Neural progenitor cell (in vitro differentiated cells): Measurements from ENCODE around the gene LPAR4. TPM values are rescaled to one million over a fixed set of nuclear protein-coding genes. Genes with fewer than 3 reads are reported as not detected.

Source experiments
- DNase-seq: peaks from one replicate; pipeline ENCODE4 v3.0.0-alpha.2; 2016; ENCODE audit warnings: low spot score
- H2AFZ ChIP-seq: fragments of 200-600 bp; sonication (generic); replicated peaks from 2 replicates; pipeline ENCODE4 v1.6.1; 2016; ENCODE audit warnings: antibody characterized with exemption
- H3F3A ChIP-seq: fragments of 200-600 bp; sonication (generic); 2 replicates; pipeline ENCODE4 v1.6.1; 2016; ENCODE audit warnings: antibody characterized with exemption, low read depth
- H3K27ac ChIP-seq: fragments of 200-600 bp; sonication (generic); 2 replicates; pipeline ENCODE4 v1.5.1; 2016; ENCODE audit warnings: mild to moderate bottlenecking
- H3K27me3 ChIP-seq: fragments of 200-600 bp; sonication (generic); 2 replicates; pipeline ENCODE4 v1.6.1; 2016; ENCODE audit warnings: mild to moderate bottlenecking, moderate library complexity
- H3K36me3 ChIP-seq: fragments of 200-600 bp; sonication (generic); 2 replicates; pipeline ENCODE4 v1.5.1; 2016
- H3K4me1 ChIP-seq: fragments of 200-600 bp; sonication (generic); 2 replicates; pipeline ENCODE4 v1.6.1; 2016; ENCODE audit warnings: mixed run types
- H3K4me2 ChIP-seq: fragments of 200-600 bp; sonication (generic); 2 replicates; pipeline ENCODE4 v1.6.1; 2016
- H3K4me3 ChIP-seq: fragments of 200-600 bp; sonication (generic); 2 replicates; pipeline ENCODE4 v1.5.1; 2016
- H3K79me2 ChIP-seq: fragments of 200-600 bp; sonication (generic); 2 replicates; pipeline ENCODE4 v1.6.1; 2016; ENCODE audit warnings: low read depth
- H3K9ac ChIP-seq: fragments of 200-600 bp; sonication (generic); 2 replicates; pipeline ENCODE4 v1.6.1; 2016
- H3K9me3 ChIP-seq: fragments of 200-600 bp; sonication (generic); 2 replicates; pipeline ENCODE4 v1.5.1; 2016; ENCODE audit warnings: low read depth
- H4K20me1 ChIP-seq: fragments of 200-600 bp; sonication (generic); 2 replicates; pipeline ENCODE4 v1.6.1; 2016; ENCODE audit warnings: low read depth
- H3K27ac Mint-ChIP-seq: 3 replicates; pipeline ENCODE4 v1.8.0; 2021; ENCODE audit warnings: mixed read lengths
- H3K27me3 Mint-ChIP-seq: 2 replicates; pipeline ENCODE4 v1.8.0; 2022; ENCODE audit warnings: low read depth, mild to moderate bottlenecking, inconsistent platforms, moderate library complexity, mixed read lengths; ENCODE audit not compliant: insufficient read depth
- H3K36me3 Mint-ChIP-seq: 3 replicates; pipeline ENCODE4 v1.8.0; 2021; ENCODE audit warnings: mixed read lengths
- H3K4me1 Mint-ChIP-seq: 3 replicates; pipeline ENCODE4 v1.8.0; 2021; ENCODE audit warnings: mixed read lengths
- H3K4me3 Mint-ChIP-seq: 3 replicates; pipeline ENCODE4 v1.8.0; 2021; ENCODE audit warnings: mild to moderate bottlenecking, moderate library complexity, mixed read lengths
- H3K9me3 Mint-ChIP-seq: 3 replicates; pipeline ENCODE4 v1.8.0; 2020; ENCODE audit warnings: mixed read lengths
- EZH2 ChIP-seq: fragments of 200-600 bp; sonication (generic); IDR thresholded peaks from 2 replicates; pipeline ENCODE4 v1.6.1; 2017; ENCODE audit warnings: antibody characterized with exemption, mild to moderate bottlenecking, moderate library complexity
- EZH2phosphoT487 ChIP-seq: fragments of 200-600 bp; sonication (generic); IDR thresholded peaks from 2 replicates; pipeline ENCODE4 v1.6.1; 2017; ENCODE audit warnings: antibody characterized with exemption
- total RNA-seq: library from RNA; depleted of rRNA; stranded (reverse); fragments of >200 nt; gene quantifications from 2 replicates; pipeline ENCODE4 v1.2.3, GENCODE V29; 2015; ENCODE audit warnings: low replicate concordance
- TF ChIP-seq, protein P1 (sequence below): fragments of 200-600 bp; sonication (generic); IDR thresholded peaks from 2 replicates; pipeline ENCODE4 v1.5.1; 2017; ENCODE audit warnings: antibody characterized with exemption, mild to moderate bottlenecking

Gene LPAR4
- total RNA-seq, 1 donor from 2014 or later = 63.6 TPM

DNA sequence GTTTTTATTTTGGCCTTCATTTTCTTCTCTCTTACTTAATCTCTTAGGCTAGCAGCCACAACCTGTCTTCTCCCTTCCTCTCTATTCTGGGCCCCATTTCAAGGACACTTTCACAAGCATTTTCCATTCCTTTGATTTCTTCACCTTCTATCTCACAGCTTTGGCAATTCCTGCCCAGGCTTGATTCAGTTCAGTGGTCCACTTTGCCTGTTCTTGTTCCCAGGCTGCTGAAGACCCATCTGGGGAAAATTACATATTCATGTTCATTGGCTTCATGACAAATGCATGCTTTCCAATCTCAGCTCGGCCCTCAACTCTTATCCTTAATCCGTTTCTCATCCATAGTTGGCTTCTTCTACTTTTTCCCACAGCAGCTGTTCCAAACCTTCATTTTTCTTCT lies 38.7 kb upstream of the LPAR4 start:
- Mint-ChIP-seq H3K27ac (no peak overlapping the region), H3K4me3 (no peak overlapping the region), H3K4me1 (peaks cover 7% of the 10 kb centered on the region), H3K36me3 (no peaks in the 10 kb centered on the region), H3K27me3 (no peaks in the 10 kb centered on the region), H3K9me3 (no peaks in the 10 kb centered on the region)
- Histone ChIP-seq H4K20me1 (no peaks in the 10 kb centered on the region), H3K4me3 (no peak overlapping the region), H3K4me1 (no peaks in the 10 kb centered on the region), H3K27ac (no peak overlapping the region), H3K79me2 (no peaks in the 10 kb centered on the region), H2AFZ (no peak overlapping the region), H3K36me3 (no peaks in the 10 kb centered on the region), H3K9me3 (peaks cover 4% of the 10 kb centered on the region), H3K9ac (no peak overlapping the region), H3K4me2 (no peak overlapping the region), H3F3A (no peaks in the 10 kb centered on the region), H3K27me3 (no peaks in the 10 kb centered on the region)
- DNase-seq = no peak
- TF ChIP-seq EZH2phosphoT487 = no peak
- TF ChIP-seq, protein P1, sequence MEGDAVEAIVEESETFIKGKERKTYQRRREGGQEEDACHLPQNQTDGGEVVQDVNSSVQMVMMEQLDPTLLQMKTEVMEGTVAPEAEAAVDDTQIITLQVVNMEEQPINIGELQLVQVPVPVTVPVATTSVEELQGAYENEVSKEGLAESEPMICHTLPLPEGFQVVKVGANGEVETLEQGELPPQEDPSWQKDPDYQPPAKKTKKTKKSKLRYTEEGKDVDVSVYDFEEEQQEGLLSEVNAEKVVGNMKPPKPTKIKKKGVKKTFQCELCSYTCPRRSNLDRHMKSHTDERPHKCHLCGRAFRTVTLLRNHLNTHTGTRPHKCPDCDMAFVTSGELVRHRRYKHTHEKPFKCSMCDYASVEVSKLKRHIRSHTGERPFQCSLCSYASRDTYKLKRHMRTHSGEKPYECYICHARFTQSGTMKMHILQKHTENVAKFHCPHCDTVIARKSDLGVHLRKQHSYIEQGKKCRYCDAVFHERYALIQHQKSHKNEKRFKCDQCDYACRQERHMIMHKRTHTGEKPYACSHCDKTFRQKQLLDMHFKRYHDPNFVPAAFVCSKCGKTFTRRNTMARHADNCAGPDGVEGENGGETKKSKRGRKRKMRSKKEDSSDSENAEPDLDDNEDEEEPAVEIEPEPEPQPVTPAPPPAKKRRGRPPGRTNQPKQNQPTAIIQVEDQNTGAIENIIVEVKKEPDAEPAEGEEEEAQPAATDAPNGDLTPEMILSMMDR = no peak
- TF ChIP-seq EZH2 = no peak

DNA sequence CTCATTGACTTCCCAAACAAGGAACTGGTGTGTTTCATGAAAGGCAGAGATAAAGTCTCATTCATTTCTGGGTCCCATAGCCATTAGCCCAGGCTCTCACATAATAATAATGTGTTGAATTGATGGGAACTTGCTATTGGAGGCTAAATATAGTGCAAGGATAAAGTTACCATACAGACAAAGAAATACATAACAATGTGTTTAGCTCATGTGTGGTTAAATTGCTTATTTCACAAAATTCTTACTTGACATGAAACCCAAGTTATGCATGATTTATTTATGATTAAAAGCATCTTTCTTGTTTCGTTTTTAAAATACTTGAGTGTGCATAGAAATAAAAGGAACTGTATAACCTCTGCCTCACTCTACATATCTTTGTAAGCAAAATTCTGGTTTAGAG lies 37.3 kb upstream of the LPAR4 start:
- Histone ChIP-seq H2AFZ (no peak overlapping the region), H3K4me2 (no peak overlapping the region), H3K9me3 (peaks cover 4% of the 10 kb centered on the region), H3K9ac (no peak overlapping the region), H3K79me2 (no peaks in the 10 kb centered on the region), H3K4me3 (no peak overlapping the region), H3K36me3 (no peaks in the 10 kb centered on the region), H3K4me1 (no peaks in the 10 kb centered on the region), H4K20me1 (no peaks in the 10 kb centered on the region), H3K27ac (no peak overlapping the region), H3K27me3 (no peaks in the 10 kb centered on the region), H3F3A (no peaks in the 10 kb centered on the region)
- DNase-seq = no peak
- H3K4me3 Mint-ChIP-seq = no peak overlapping the region
- H3K27me3 Mint-ChIP-seq = no peaks in the 10 kb centered on the region
- H3K36me3 Mint-ChIP-seq = no peaks in the 10 kb centered on the region
- no peaks in the 10 kb centered on the region for H3K9me3 Mint-ChIP-seq
- TF ChIP-seq, protein P1 = no peak
- TF ChIP-seq EZH2 (no peak), EZH2phosphoT487 (no peak)
- no peak overlapping the region for H3K27ac Mint-ChIP-seq
- H3K4me1 Mint-ChIP-seq = peaks cover 7% of the 10 kb centered on the region

DNA sequence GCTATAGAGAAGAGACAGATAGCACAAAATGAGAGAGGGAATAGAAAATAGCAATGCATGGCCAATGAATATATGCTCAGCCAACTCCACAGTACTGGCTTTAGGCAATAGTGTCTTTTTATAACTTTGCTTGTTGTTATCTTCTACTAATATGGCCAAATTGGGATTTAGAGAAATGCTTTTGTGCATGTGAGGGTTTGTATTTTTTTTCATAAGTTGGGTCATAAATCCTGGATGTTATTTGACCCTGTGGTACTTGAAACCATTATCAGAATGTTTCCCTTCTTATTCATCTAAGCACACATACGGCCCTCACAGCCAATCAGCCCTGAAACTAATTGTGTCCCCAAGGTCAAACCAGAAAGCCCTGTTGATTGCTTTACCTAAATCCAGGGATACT lies 35.2 kb upstream of the LPAR4 start:
- Mint-ChIP-seq H3K4me3 (no peak overlapping the region), H3K9me3 (no peaks in the 10 kb centered on the region), H3K27me3 (no peaks in the 10 kb centered on the region), H3K4me1 (peaks cover 7% of the 10 kb centered on the region), H3K27ac (no peak overlapping the region), H3K36me3 (no peaks in the 10 kb centered on the region)
- Histone ChIP-seq H3K4me2 (no peak overlapping the region), H3K4me3 (no peak overlapping the region), H4K20me1 (no peaks in the 10 kb centered on the region), H3K36me3 (no peaks in the 10 kb centered on the region), H3K4me1 (no peaks in the 10 kb centered on the region), H3K79me2 (no peaks in the 10 kb centered on the region), H3K27me3 (no peaks in the 10 kb centered on the region), H3K27ac (no peak overlapping the region), H2AFZ (no peak overlapping the region), H3K9ac (no peak overlapping the region), H3K9me3 (peaks cover 4% of the 10 kb centered on the region), H3F3A (no peaks in the 10 kb centered on the region)
- TF ChIP-seq, protein P1 = no peak
- no peak for TF ChIP-seq EZH2phosphoT487
- no peak for DNase-seq

DNA sequence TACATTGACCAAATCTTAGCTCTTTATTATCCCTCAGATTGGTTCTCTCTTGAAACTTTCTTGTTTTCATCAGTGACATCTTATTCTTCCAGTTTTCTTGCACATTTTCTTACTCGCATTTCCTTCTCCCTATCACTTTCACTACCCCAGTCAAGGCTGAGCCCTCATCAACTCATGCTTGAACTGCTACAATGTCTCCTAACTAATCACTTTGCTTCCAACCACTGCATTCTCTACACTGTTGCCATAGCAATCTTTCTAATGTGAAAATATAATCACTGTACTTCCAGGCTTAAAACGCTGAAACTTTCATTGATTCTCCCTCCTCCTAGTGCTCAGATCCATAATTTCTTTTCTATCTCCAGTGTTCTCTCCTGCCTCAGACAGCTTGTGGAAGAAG lies 22.2 kb upstream of the LPAR4 start:
- Mint-ChIP-seq H3K27me3 (no peaks in the 10 kb centered on the region), H3K4me1 (peaks cover 7% of the 10 kb centered on the region), H3K4me3 (no peak overlapping the region), H3K9me3 (peaks cover 4% of the 10 kb centered on the region), H3K36me3 (no peaks in the 10 kb centered on the region), H3K27ac (no peak overlapping the region)
- no peak overlapping the region for H3K27ac ChIP-seq
- TF ChIP-seq, protein P1 = no peak
- TF ChIP-seq EZH2phosphoT487 (no peak), EZH2 (no peak)
- no peak overlapping the region for H3K4me3 ChIP-seq
- no peaks in the 10 kb centered on the region for H3K4me1 ChIP-seq
- no peak overlapping the region for H3K9ac ChIP-seq
- DNase-seq = no peak
- no peaks in the 10 kb centered on the region for H3F3A ChIP-seq
- no peak overlapping the region for H3K4me2 ChIP-seq
- H2AFZ ChIP-seq = no peak overlapping the region
- H3K27me3 ChIP-seq = no peaks in the 10 kb centered on the region
- no peaks in the 10 kb centered on the region for H4K20me1 ChIP-seq
- H3K36me3 ChIP-seq = no peaks in the 10 kb centered on the region
- H3K9me3 ChIP-seq = no peaks in the 10 kb centered on the region
- H3K79me2 ChIP-seq = no peaks in the 10 kb centered on the region
